ENCODE results near the gene CERK. TPM values are rescaled to one million over a fixed set of nuclear protein-coding genes. Genes with fewer than 3 reads are reported as not detected.

The CERK gene
- total and polyA plus RNA-seq, 2 of the 13 experiments (the other 11 are each of a cell fraction or from before 2014, with no cell fraction given): 40.3 to 41.9 TPM

DNA sequence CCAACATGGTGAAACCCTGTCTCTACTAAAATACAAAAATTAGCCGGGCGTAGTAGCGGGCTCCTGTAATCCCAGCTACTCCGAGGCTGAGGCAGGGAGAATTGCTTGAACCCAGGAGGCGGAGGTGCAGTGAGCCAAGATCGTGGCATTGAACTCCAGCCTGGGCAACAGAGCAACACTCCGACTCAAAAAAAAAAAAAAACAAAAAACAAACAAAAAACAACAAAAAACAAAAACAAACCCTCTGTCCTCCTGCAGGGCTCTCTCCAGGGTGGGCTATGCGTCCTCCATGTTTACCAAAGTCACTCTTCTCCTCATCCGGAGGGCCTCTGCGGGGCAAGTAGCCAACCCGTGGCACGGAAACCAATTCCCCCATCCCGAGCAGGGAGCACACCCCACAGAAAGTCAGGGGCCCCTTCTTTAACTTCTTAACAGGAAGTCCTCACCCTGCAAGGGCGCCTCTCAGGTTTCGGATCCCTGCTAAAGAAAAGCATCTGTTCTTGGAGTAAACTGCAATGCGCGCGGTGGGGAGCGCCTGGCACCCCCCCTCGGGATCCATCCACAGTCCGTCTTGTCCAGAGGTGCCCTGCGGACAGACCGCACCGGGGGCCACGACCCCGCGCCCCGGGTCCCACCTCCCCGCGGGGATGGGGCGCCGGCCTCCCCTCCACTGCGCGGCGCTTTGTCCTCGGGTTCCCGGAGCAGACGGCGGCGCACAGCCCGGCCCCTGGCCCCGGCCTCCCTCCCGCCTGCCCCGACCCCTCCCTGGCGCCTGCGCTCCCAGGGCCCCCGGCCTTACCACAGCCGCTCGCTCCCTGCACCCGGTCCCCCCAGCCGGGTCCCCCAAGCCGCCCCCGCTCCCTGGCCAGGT lies 712 bp downstream of the CERK start (continued):
- TF ChIP-seq, protein P1, sequence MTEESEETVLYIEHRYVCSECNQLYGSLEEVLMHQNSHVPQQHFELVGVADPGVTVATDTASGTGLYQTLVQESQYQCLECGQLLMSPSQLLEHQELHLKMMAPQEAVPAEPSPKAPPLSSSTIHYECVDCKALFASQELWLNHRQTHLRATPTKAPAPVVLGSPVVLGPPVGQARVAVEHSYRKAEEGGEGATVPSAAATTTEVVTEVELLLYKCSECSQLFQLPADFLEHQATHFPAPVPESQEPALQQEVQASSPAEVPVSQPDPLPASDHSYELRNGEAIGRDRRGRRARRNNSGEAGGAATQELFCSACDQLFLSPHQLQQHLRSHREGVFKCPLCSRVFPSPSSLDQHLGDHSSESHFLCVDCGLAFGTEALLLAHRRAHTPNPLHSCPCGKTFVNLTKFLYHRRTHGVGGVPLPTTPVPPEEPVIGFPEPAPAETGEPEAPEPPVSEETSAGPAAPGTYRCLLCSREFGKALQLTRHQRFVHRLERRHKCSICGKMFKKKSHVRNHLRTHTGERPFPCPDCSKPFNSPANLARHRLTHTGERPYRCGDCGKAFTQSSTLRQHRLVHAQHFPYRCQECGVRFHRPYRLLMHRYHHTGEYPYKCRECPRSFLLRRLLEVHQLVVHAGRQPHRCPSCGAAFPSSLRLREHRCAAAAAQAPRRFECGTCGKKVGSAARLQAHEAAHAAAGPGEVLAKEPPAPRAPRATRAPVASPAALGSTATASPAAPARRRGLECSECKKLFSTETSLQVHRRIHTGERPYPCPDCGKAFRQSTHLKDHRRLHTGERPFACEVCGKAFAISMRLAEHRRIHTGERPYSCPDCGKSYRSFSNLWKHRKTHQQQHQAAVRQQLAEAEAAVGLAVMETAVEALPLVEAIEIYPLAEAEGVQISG (CRISPR knock-in tag; IDR thresholded peaks at IDR 0.05): peak; percentile 82
- TF ChIP-seq, protein P2, sequence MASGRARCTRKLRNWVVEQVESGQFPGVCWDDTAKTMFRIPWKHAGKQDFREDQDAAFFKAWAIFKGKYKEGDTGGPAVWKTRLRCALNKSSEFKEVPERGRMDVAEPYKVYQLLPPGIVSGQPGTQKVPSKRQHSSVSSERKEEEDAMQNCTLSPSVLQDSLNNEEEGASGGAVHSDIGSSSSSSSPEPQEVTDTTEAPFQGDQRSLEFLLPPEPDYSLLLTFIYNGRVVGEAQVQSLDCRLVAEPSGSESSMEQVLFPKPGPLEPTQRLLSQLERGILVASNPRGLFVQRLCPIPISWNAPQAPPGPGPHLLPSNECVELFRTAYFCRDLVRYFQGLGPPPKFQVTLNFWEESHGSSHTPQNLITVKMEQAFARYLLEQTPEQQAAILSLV (CRISPR knock-in tag; IDR thresholded peaks at IDR 0.05; ENCODE audit: borderline replicate concordance): no peak
- TF ChIP-seq ZNF263 (CRISPR knock-in tag; IDR thresholded peaks at IDR 0.05) (0 out of 2 replicates have a peak, but pooled peaks have one; percentile 32), NAIF1 (CRISPR knock-in tag; IDR thresholded peaks at IDR 0.05; ENCODE audit: borderline replicate concordance) (0 out of 2 replicates have a peak, but pooled peaks have one; percentile 29), ZNF180 (CRISPR knock-in tag; IDR thresholded peaks at IDR 0.05; ENCODE audit: borderline replicate concordance, low read depth) (no peak), MAZ (IDR thresholded peaks at IDR 0.05; ENCODE audit: borderline replicate concordance, low read depth, low read length) (0 out of 2 replicates have a peak, but pooled peaks have one; percentile 12), MAZ (CRISPR knock-in tag; IDR thresholded peaks at IDR 0.05; ENCODE audit: low read depth) (peak; percentile 31; the same call in 1 of the 2 replicates), SP4 (CRISPR knock-in tag; IDR thresholded peaks at IDR 0.05) (peak; percentile 51; the same call in 1 of the 2 replicates), ZNF101 (CRISPR knock-in tag; IDR thresholded peaks at IDR 0.05; ENCODE audit: borderline replicate concordance, low read depth) (no peak), ARHGAP35 (CRISPR knock-in tag; IDR thresholded peaks at IDR 0.05; ENCODE audit: borderline replicate concordance) (no peak), HOXA3 (CRISPR knock-in tag; IDR thresholded peaks at IDR 0.05) (0 out of 2 replicates have a peak, but pooled peaks have one; percentile 20), HDAC1 (CRISPR knock-in tag; IDR thresholded peaks at IDR 0.05) (peak; percentile 36; the same call in 1 of the 2 replicates), MEIS2 (CRISPR knock-in tag; IDR thresholded peaks at IDR 0.05) (peak; percentile 13; the same call in 1 of the 2 replicates), SAP130 (CRISPR knock-in tag; IDR thresholded peaks at IDR 0.05; ENCODE audit: low read depth) (peak; percentile 13)
- TF ChIP-seq, protein P3, sequence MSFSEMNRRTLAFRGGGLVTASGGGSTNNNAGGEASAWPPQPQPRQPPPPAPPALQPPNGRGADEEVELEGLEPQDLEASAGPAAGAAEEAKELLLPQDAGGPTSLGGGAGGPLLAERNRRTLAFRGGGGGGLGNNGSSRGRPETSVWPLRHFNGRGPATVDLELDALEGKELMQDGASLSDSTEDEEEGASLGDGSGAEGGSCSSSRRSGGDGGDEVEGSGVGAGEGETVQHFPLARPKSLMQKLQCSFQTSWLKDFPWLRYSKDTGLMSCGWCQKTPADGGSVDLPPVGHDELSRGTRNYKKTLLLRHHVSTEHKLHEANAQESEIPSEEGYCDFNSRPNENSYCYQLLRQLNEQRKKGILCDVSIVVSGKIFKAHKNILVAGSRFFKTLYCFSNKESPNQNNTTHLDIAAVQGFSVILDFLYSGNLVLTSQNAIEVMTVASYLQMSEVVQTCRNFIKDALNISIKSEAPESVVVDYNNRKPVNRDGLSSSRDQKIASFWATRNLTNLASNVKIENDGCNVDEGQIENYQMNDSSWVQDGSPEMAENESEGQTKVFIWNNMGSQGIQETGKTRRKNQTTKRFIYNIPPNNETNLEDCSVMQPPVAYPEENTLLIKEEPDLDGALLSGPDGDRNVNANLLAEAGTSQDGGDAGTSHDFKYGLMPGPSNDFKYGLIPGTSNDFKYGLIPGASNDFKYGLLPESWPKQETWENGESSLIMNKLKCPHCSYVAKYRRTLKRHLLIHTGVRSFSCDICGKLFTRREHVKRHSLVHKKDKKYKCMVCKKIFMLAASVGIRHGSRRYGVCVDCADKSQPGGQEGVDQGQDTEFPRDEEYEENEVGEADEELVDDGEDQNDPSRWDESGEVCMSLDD (CRISPR knock-in tag; IDR thresholded peaks at IDR 0.05; ENCODE audit: borderline replicate concordance): 0 out of 2 replicates have a peak, but pooled peaks have one; percentile 22

Data from HepG2 (cell line).